Left hindlimb (tissue), 1 donor: ENCODE results near the gene NONO.
A peak's percentile ranks its signal among the peaks of the same experiment; 100 is the strongest.
"Not testable (repeated sequence)": the region's sequence is repeated elsewhere in the genome, so short reads cannot be mapped to it uniquely, and the experiment has no call there.

Source experiments
- DNase-seq: peaks from one replicate; pipeline ENCODE4 v3.0.0-alpha.2; 2018

The NONO gene

DNA sequence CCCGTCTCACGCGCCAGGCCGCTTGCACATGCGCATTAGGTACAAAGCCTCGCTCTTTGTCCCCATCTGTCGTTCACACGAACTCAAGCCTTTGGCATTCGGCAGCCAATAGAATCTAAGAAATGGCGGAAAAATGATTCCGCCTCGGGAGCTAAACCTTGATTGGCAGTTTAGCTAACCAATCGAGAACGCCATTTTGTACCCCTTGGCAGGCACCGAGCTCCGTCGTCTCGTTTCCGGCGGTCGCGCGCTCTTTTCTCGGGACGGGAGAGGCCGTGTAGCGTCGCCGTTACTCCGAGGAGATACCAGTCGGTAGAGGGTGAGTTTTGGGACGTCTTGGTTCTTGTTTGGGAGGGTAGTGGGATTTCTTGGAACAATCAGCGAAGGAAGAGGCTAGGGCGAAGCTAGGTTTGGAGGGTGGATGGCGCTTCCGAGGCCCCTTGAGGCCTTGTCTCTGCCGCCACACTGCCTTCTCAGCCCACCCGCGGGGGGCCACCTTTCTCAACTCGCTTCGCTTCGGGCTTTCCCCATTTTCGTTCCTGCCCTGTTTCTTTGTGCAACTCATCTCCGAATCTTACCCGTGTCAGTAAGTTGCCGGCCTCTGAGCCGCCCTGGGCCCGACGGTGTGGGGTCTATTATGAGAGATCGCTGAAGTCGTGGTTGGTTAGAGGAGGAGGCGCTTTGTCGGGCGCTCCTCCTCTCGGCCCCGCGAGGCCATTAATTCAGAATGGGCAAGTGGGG, at the start of gene NONO:
TSS of gene NONO (plus strand) at position 233 of the 741 bp plus-strand sequence. CDS start 7,003 bp downstream, outside the sequence.
- DNase-seq = no peak

- no peak for DNase-seq
These were observed 48.0 kb upstream of the NONO start for GRCh38 chrX:71235482-71235881.

GRCh38 chrX:71236836-71237235, 46.6 kb upstream of the NONO start:
- DNase-seq = no peak

GRCh38 chrX:71239781-71240180, 43.7 kb upstream of the NONO start:
- DNase-seq = no peak

GRCh38 chrX:71241301-71241700, 42.1 kb upstream of the NONO start:
- no peak for DNase-seq

- no peak for DNase-seq
These were observed 38.9 kb upstream of the NONO start for GRCh38 chrX:71244359-71245128.

DNA sequence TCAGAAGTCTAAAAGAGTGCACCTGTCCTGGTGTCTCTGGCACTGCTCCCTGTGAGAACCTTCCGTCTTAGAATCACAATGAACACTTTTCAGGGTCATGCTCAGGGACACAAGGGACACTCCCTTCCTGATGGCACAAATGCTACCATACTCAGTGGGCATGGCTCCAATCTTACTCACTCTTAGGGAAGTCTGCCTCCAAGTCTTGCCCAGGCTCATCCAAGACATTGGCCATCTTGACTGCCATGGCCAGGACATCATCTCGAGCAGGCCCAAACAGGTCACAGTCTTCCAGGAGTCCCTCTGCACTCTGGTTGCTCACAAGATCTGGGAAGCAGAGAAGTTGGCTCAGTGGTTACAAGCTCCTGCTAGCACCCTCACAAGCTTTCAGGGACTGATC, 38.3 kb upstream of the NONO start:
- DNase-seq = no peak

- no peak for DNase-seq
These were observed 32.6 kb upstream of the NONO start for GRCh38 chrX:71250841-71251240.

DNA sequence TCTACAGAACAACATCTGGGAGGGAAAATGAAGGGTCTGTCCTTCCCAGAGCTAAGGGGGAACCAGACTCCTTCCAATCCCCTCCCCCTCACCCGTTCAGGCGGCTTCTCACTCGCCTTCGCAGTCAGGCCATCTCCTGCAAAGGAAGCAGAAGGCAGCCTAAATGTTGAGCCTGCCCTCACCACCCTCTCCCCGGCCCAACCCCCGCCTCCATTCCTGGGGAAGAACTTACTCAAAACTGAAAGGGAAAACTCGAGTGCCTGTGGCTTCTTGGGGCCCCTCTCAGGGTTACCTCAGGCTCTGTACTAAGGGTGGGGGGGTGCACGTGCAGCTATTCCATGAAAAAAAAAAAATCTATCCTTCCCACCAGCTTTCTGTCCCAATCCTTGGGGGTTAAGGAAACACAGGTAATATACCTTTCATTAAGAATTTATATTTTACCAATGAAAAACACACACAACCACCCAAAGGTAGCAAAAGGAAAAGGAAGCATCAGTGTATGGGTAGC, 31.9 kb upstream of the NONO start:
- DNase-seq = no peak

GRCh38 chrX:71252221-71252620, 31.2 kb upstream of the NONO start:
- no peak for DNase-seq

- DNase-seq = peak; percentile 67
These were observed 30.0 kb upstream of the NONO start for GRCh38 chrX:71253253-71254091.

GRCh38 chrX:71254092-71254963, 29.1 kb upstream of the NONO start, which contains the start of gene ZMYM3:
Gene ZMYM3 (minus strand): TSS chrX:71254140. CDS start chrX:71253255, 885 bp downstream.
- DNase-seq = peak; percentile 91

DNA sequence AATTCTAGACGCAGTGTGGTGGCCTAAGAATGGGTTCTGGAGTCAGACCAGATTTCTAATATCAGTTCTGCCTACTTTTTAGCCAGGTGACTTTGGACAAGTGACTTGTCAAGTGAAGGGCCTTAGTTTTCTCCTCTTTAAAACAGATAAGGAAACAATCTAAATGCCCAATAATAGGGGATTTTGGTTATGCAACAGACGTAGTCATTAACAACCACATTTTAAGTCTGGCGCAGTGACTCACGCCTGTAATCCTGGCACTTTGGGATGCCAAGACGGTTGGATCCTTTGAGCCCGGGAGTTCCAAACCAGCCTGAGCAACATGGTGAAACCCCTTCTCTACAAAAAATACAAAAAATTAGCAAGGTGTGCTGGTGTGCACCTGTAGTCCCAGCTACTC, 27.4 kb upstream of the NONO start:
- DNase-seq = no peak

DNA sequence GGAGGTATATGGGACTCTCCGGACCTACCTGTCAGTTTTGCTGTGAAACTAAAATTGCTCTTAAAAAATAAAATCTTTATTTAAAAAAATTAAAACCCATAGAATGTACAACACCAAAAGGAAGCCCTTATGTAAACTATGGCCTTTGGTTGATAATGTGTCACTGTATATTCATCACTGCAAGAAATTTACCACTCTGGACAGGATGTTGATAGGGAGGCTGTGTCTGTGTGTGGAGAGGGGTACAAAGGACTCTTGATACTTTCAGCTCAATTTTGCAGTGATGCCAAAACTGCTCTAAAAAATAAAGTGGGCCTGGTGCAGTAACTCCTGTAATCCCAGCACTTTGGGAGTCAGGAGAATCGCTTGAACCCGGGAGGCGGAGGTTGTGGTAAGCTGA, 26.6 kb upstream of the NONO start:
- DNase-seq = no peak

- DNase-seq = not testable (repeated sequence)
These were observed 14.8 kb upstream of the NONO start for GRCh38 chrX:71268624-71269023.

- DNase-seq = no peak
These were observed 13.5 kb upstream of the NONO start for GRCh38 chrX:71269801-71270395.

- not testable (repeated sequence) for DNase-seq
These were observed 11.1 kb upstream of the NONO start for GRCh38 chrX:71272313-71272712.

DNA sequence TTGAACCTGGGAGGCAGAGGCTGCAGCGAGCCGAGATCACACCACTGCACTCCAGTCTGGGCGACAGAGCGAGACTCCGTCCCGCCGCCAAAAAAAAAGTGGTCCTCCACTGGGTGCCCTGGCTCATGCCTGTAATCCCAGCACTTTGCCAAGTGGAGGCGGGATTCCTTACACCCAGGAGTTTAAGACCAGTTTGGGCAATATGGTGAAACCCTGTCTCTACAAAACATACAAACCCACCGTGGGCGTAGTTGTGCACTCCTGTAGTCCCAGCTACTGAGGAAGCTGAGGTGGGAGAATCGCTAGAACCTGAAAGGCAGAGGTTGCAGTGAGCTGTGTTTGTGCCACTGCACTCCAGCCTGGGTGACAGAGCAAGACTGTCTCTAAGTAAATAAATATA, 2.1 kb upstream of the NONO start:
- not testable (repeated sequence) for DNase-seq

GRCh38 chrX:71282514-71283402, 677 bp upstream of the NONO start:
- DNase-seq = peak; percentile 92

DNA sequence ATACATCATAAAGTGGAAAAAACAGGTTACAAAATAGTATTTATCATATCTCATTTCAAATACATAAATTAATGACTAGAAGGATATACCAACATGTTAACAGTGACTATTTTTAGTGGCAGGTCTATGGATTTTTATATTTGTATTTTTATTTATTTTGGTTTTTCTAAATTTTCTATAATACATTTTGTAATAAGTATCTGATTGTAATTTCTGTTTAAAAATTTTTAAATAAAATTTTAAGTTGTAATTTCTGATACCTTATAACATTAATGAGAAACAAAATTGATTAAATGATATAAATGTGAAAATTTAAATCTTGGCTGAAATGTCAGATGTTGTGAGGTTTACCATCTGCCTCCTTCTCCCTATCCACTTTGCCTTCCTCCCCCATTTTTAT, 2.5 kb downstream of the NONO start:
- no peak for DNase-seq
